IMR-90 (cell line): ENCODE measurements around the gene NMRK2. TPM values are rescaled to one million over a fixed set of nuclear protein-coding genes. Genes with fewer than 3 reads are reported as not detected.
"Not testable (repeated sequence)": the region's sequence is repeated elsewhere in the genome, so short reads cannot be mapped to it uniquely, and the experiment has no call there.

Experiments used
- ATAC-seq: fragments of 200-7000 bp; cut with Tn5 transposase; 2 replicates; pipeline ENCODE4 v1.9.1; 2020; ENCODE audit warnings: low read depth, mild to moderate bottlenecking, moderate library complexity
- BruUV-seq: library from RNA; stranded (reverse); fragments of 400-500 nt; replicated peaks from 2 replicates; lab custom pipeline; 2021; lab: Mats Ljungman, UMichigan
- CTCF ChIA-PET: fragments of 300-600 bp; formaldehyde crosslinking; extraction: SDS; loops from one replicate; lab custom pipeline; 2021; ENCODE audit warnings: antibody characterized with exemption; lab: Yijun Ruan, JAX
- POLR2A ChIA-PET: fragments of 300-600 bp; sonication (Branson Sonifier 250); formaldehyde crosslinking; loops from one replicate; lab custom pipeline; 2022; ENCODE audit warnings: antibody characterized with exemption; ENCODE audit not compliant: unreplicated experiment; lab: Charles Lee
- DNase-seq: peaks from one replicate; pipeline ENCODE4 v3.0.0; 2013
- H2AFZ ChIP-seq: replicated peaks from 2 replicates; pipeline ENCODE3; 2013; ENCODE audit warnings: low read length, mild to moderate bottlenecking; ENCODE audit not compliant: poor library complexity
- H2AK5ac ChIP-seq: 2 replicates; pipeline ENCODE4 v1.6.1; 2013; ENCODE audit warnings: low read depth, low read length, inconsistent platforms
- H2AK9ac ChIP-seq: replicated peaks from 2 replicates; pipeline ENCODE3; 2013; ENCODE audit warnings: mild to moderate bottlenecking, low read depth, low read length, moderate library complexity; ENCODE audit not compliant: poor library complexity
- H2BK120ac ChIP-seq: 2 replicates; pipeline ENCODE4 v1.6.1; 2013; ENCODE audit warnings: low read depth, low read length, inconsistent platforms
- H2BK15ac ChIP-seq: 3 replicates; pipeline ENCODE4 v1.6.1; 2013; ENCODE audit warnings: low read depth, low read length, inconsistent platforms
- H2BK20ac ChIP-seq: 2 replicates; pipeline ENCODE4 v1.6.1; 2013; ENCODE audit warnings: low read depth, mild to moderate bottlenecking, inconsistent platforms, low read length, moderate library complexity
- H2BK5ac ChIP-seq: 2 replicates; pipeline ENCODE4 v1.6.1; 2013; ENCODE audit warnings: mild to moderate bottlenecking, low read depth, low read length, inconsistent platforms; ENCODE audit not compliant: poor library complexity, severe bottlenecking
- H3K14ac ChIP-seq: replicated peaks from 2 replicates; pipeline ENCODE4 v1.6.1; 2013; ENCODE audit warnings: low read depth, low read length, inconsistent platforms
- H3K18ac ChIP-seq: 2 replicates; pipeline ENCODE4 v1.6.1; 2013; ENCODE audit warnings: low read depth, low read length, control low read depth
- H3K23ac ChIP-seq: 2 replicates; pipeline ENCODE4 v1.6.1; 2013; ENCODE audit warnings: low read depth, low read length, inconsistent platforms
- H3K27ac ChIP-seq: 2 replicates; pipeline ENCODE4 v1.5.1; 2013; ENCODE audit warnings: mild to moderate bottlenecking, control low read depth, low read length; ENCODE audit not compliant: insufficient read depth
- H3K27me3 ChIP-seq: 2 replicates; pipeline ENCODE4 v1.6.1; 2013; ENCODE audit warnings: low read length; ENCODE audit not compliant: control insufficient read depth, insufficient read depth
- H3K36me3 ChIP-seq: 2 replicates; pipeline ENCODE4 v1.6.1; 2013; ENCODE audit warnings: low read length, mixed read lengths; ENCODE audit not compliant: control insufficient read depth, insufficient read depth
- H3K4ac ChIP-seq: 2 replicates; pipeline ENCODE4 v1.6.1; 2013; ENCODE audit warnings: low read depth, low read length, inconsistent platforms
- H3K4me1 ChIP-seq: 2 replicates; pipeline ENCODE4 v1.6.1; 2013; ENCODE audit warnings: low read length, mixed read lengths; ENCODE audit not compliant: control insufficient read depth, insufficient read depth
- H3K4me2 ChIP-seq: 2 replicates; pipeline ENCODE4 v1.6.1; 2013; ENCODE audit warnings: low read depth, mild to moderate bottlenecking, control low read depth, low read length, moderate library complexity
- H3K4me3 ChIP-seq: 2 replicates; pipeline ENCODE4 v1.5.1; 2013; ENCODE audit warnings: low read depth, mild to moderate bottlenecking, control low read depth, low read length, moderate library complexity; ENCODE audit not compliant: insufficient read depth
- H3K56ac ChIP-seq: 2 replicates; pipeline ENCODE4 v1.6.1; 2013; ENCODE audit warnings: low read length, inconsistent platforms; ENCODE audit not compliant: insufficient read depth; ENCODE audit errors: extremely low read depth
- H3K79me1 ChIP-seq, 2 experiments: 2 replicates each; pipeline ENCODE4 v1.6.1; 2013; ENCODE audit warnings: low read length in 2 of 2, inconsistent platforms in 1 of 2, low read depth in 1 of 2
- H3K9ac ChIP-seq: 2 replicates; pipeline ENCODE4 v1.6.1; 2013; ENCODE audit warnings: low read depth, low read length, control low read depth
- H3K9me1 ChIP-seq: 2 replicates; pipeline ENCODE4 v1.6.1; 2013; ENCODE audit warnings: low read length, inconsistent platforms; ENCODE audit not compliant: insufficient read depth
- H3K9me3 ChIP-seq: 2 replicates; pipeline ENCODE4 v1.6.1; 2013; ENCODE audit warnings: low read length; ENCODE audit not compliant: control insufficient read depth, insufficient read depth
- H4K20me1 ChIP-seq: 2 replicates; pipeline ENCODE4 v1.6.1; 2013; ENCODE audit warnings: low read length, inconsistent platforms; ENCODE audit not compliant: insufficient read depth
- H4K5ac ChIP-seq: 2 replicates; pipeline ENCODE4 v1.6.1; 2013; ENCODE audit warnings: mild to moderate bottlenecking, low read depth, low read length, control low read depth
- H4K8ac ChIP-seq, 2 experiments: 2 replicates each; pipeline ENCODE4 v1.6.1; 2013; ENCODE audit warnings: low read depth in 2 of 2, low read length in 2 of 2, control low read depth in 1 of 2, inconsistent platforms in 1 of 2
- H4K91ac ChIP-seq: 2 replicates; pipeline ENCODE4 v1.6.1; 2013; ENCODE audit warnings: low read depth, low read length, inconsistent platforms; ENCODE audit not compliant: insufficient read depth
- MAZ ChIP-seq: IDR thresholded peaks from 2 replicates; pipeline ENCODE4 v1.6.1; 2012; ENCODE audit warnings: low read depth, mild to moderate bottlenecking, low read length, improper control_type of control experiment, moderate library complexity, borderline replicate concordance
- WGBS, 2 experiments: methylation state at CpG; one replicate each; pipeline versions ENCODE4 v1.1.5 to v1.1.7; 2013; ENCODE audit warnings: missing lambda C conversion rate in 2 of 2; ENCODE audit not compliant: insufficient read length in 1 of 2; ENCODE audit errors: extremely low coverage in 2 of 2; 5-methylcytosine and 5-hydroxymethylcytosine counted together
- dilution Hi-C: fragments of 300-500 bp; cut with HindIII; formaldehyde crosslinking; loops from one replicate; pipeline ENCODE4 v1.14.3; 2018; ENCODE audit warnings: low sequenced_read_pairs; ENCODE audit not compliant: unreplicated experiment
- in situ Hi-C: fragments of 300-500 bp; cut with MboI; formaldehyde crosslinking; loops from 3 replicates; pipeline ENCODE4 v1.14.3; 2019; ENCODE audit warnings: low sequenced_read_pairs, inconsistent platforms, mixed read lengths
- intact Hi-C: fragments of 100-400 bp; cut with micrococcal nuclease; formaldehyde crosslinking; loops from 2 replicates; pipeline ENCODE4 v1.10.0; 2022
- polyA plus RNA-seq, 3 experiments: library from polyadenylated mRNA; depleted of rRNA; stranded (reverse); fragments of >200 nt; gene quantifications; 2 replicates each; pipeline ENCODE4 v1.2.3, GENCODE V29; 2012; ENCODE audit warnings: low replicate concordance in 1 of 3
- total RNA-seq: library from RNA; depleted of rRNA; stranded (reverse); fragments of >200 nt; gene quantifications from 2 replicates; pipeline ENCODE4 v1.2.3, GENCODE V29; 2012
- TF ChIP-seq, protein P1 (sequence below): conservative IDR thresholded peaks from 2 replicates; pipeline ENCODE4 v1.5.1; 2012; ENCODE audit warnings: mild to moderate bottlenecking, low read depth, low read length, improper control_type of control experiment

Gene NMRK2
- total and polyA plus RNA-seq, 2 of the 4 experiments (the other 2 are of a cell fraction), result not detected

DNA sequence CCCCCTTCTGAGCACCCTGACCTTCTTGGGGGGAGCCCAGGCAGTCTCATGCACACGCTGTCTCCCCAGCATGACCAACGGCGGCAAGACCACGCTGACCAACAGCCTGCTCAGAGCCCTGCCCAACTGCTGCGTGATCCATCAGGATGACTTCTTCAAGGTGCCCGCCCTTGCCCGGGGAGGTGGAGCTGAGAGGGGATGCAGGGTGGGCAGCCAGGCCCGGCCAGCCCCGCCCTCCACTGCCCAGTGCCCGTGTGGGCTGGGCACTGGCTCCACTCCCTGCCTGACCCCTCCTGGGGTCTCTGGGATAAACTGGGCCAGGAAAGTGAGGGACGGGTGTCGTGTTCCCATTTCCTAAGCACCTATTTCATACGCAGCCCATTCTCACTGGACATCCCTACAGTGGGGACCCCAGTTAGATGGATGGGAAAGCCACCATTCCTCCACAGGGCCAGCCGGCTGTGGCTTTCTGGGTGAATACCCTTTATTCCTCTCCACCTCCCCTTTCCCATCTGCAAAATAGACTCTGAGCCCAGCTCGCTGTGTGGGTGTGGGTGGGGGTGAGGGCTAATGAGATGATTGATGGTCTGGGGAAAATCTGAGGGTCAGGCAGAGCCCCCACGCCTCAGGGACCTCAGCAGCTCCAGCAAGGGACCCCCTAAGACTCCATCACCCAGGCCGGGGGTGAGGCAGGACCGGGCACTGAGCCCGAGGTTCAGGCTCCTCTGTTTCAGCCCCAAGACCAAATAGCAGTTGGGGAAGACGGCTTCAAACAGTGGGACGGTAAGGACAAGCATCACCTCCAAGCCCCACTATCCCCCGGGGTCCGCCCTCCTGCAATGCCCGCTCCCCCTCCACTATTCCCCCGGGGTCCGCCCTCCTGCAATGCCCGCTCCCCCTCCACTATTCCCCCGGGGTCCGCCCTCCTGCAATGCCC is 3.9 kb downstream of the NMRK2 start:
- H3K56ac ChIP-seq, result no peak overlapping the region
- H3K9me1 ChIP-seq, result no peaks in the 10 kb centered on the region
- TF ChIP-seq MAZ, result no peak
- TF ChIP-seq, protein P1, sequence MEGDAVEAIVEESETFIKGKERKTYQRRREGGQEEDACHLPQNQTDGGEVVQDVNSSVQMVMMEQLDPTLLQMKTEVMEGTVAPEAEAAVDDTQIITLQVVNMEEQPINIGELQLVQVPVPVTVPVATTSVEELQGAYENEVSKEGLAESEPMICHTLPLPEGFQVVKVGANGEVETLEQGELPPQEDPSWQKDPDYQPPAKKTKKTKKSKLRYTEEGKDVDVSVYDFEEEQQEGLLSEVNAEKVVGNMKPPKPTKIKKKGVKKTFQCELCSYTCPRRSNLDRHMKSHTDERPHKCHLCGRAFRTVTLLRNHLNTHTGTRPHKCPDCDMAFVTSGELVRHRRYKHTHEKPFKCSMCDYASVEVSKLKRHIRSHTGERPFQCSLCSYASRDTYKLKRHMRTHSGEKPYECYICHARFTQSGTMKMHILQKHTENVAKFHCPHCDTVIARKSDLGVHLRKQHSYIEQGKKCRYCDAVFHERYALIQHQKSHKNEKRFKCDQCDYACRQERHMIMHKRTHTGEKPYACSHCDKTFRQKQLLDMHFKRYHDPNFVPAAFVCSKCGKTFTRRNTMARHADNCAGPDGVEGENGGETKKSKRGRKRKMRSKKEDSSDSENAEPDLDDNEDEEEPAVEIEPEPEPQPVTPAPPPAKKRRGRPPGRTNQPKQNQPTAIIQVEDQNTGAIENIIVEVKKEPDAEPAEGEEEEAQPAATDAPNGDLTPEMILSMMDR, result no peak
- no peak overlapping the region for H2BK5ac ChIP-seq
- H4K20me1 ChIP-seq, result no peaks in the 10 kb centered on the region
- H3K14ac ChIP-seq, result no peak overlapping the region
- no peaks in the 10 kb centered on the region for H3K36me3 ChIP-seq
- no TSS peak for BruUV-seq
- no peak overlapping the region for H3K23ac ChIP-seq
- no peak overlapping the region for H3K18ac ChIP-seq
- no peak overlapping the region for H3K4ac ChIP-seq
- H3K4me1 ChIP-seq, result no peaks in the 10 kb centered on the region
- ATAC-seq, result no peak
- 76% methylated on average over 4 of the region's 29 CpGs; no CpG with 5 or more reads in 1 of the 2 experiments for WGBS, 2 experiments
- H2BK20ac ChIP-seq, result no peak overlapping the region
- ChIA-PET CTCF (no interaction called here), POLR2A (no interaction called here)
- no peaks in the 10 kb centered on the region for H3K9me3 ChIP-seq
- H2AK9ac ChIP-seq, result no peak overlapping the region
- H2AFZ ChIP-seq, result no peak overlapping the region
- H2BK120ac ChIP-seq, result no peak overlapping the region
- no peak overlapping the region for H4K91ac ChIP-seq
- no peak overlapping the region for H3K4me2 ChIP-seq
- no peaks in the 10 kb centered on the region for H3K79me1 ChIP-seq
- no peak for DNase-seq
- no peak overlapping the region for H2BK15ac ChIP-seq
- H3K9ac ChIP-seq, result no peak overlapping the region
- no peak overlapping the region for H3K4me3 ChIP-seq
- intact Hi-C loops, result no loop called here
- H3K27me3 ChIP-seq, result peaks cover 21% of the 10 kb centered on the region
- no peak overlapping the region for H3K27ac ChIP-seq
- in situ Hi-C loops, result no loop called here
- H4K5ac ChIP-seq, result no peak overlapping the region
- no peak overlapping the region for H4K8ac ChIP-seq
- H2AK5ac ChIP-seq, result no peak overlapping the region
- dilution Hi-C loops, result no loop called here

DNA sequence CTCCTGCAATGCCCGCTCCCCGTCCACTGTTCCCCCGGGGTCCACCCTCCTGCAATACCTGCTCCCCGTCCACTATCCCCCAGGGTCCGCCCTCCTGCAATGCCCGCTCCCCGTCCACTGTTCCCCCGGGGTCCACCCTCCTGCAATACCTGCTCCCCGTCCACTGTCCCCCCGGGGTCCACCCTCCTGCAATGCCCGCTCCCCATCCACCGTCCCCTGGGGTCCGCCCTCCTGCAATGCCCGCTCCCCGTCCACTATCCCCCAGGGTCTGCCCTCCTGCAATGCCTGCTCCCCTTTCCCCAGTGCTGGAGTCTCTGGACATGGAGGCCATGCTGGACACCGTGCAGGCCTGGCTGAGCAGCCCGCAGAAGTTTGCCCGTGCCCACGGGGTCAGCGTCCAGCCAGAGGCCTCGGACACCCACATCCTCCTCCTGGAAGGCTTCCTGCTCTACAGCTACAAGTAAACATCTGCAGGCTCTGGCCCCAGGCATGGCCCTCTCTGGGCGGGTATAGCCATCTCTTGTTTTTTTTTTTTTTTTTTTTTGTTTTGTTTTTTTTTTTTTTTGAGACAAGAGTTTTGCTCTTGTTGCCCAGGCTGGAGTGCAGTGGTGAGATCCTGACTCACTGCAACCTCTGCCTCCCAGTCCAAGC is 5.6 kb downstream of the NMRK2 start:
- H2AK5ac ChIP-seq, H3K18ac ChIP-seq, H3K4me2 ChIP-seq, H3K9me1 ChIP-seq, dilution Hi-C loops, H2AFZ ChIP-seq, H3K14ac ChIP-seq, CTCF ChIA-PET, H2BK15ac ChIP-seq, H3K36me3 ChIP-seq, H3K56ac ChIP-seq, H3K4me3 ChIP-seq, H3K4ac ChIP-seq, H4K20me1 ChIP-seq, H3K79me1 ChIP-seq, H3K4me1 ChIP-seq, H4K91ac ChIP-seq, intact Hi-C loops, H2BK20ac ChIP-seq, H2BK5ac ChIP-seq, H3K9me3 ChIP-seq, BruUV-seq, in situ Hi-C loops, H3K27ac ChIP-seq, H3K9ac ChIP-seq, H4K8ac ChIP-seq, H3K23ac ChIP-seq, H4K5ac ChIP-seq, H2BK120ac ChIP-seq, ATAC-seq, DNase-seq, H2AK9ac ChIP-seq: not testable (repeated sequence)
- WGBS, 2 experiments, result 96% methylated on average over 10 of the region's 22 CpGs; no CpG with 5 or more reads in 1 of the 2 experiments
- POLR2A ChIA-PET, result interaction anchor here (0.6 kb wide), 1 partner anchor 9 kb away, joined by 3 read pairs; no protein-coding TSS in a partner anchor
- H3K27me3 ChIP-seq, result peaks cover 12% of the 10 kb centered on the region
